MCF 10A (cell line): ENCODE results near the gene GRIP1. TPM values are rescaled to one million over a fixed set of nuclear protein-coding genes. Genes with fewer than 3 reads are reported as not detected.

Experiments used
- BruUV-seq: library from RNA; stranded (reverse); fragments of 400-500 nt; replicated peaks from 2 replicates; lab custom pipeline; 2021; lab: Mats Ljungman, UMichigan
- CTCF ChIA-PET: fragments of 300-600 bp; sonication (Branson Sonifier 250); formaldehyde crosslinking; extraction: SDS; loops from one replicate; lab custom pipeline; 2021; ENCODE audit warnings: antibody characterized with exemption, inconsistent platforms; lab: Yijun Ruan, JAX
- POLR2A ChIA-PET: fragments of 300-600, 350-650 bp; sonication (Branson Sonifier 250); formaldehyde crosslinking; extraction: SDS; loops from one replicate; lab custom pipeline; 2020; ENCODE audit warnings: antibody characterized with exemption, inconsistent platforms; lab: Yijun Ruan, JAX
- DNase-seq: peaks from one replicate; pipeline ENCODE4 v3.0.0-alpha.2; 2018; ENCODE audit not compliant: unreplicated experiment
- H3K27ac Mint-ChIP-seq: one replicate; pipeline ENCODE4 v1.8.0; 2022; ENCODE audit warnings: mild to moderate bottlenecking, low read depth, mixed read lengths; ENCODE audit not compliant: unreplicated experiment
- H3K27me3 Mint-ChIP-seq: one replicate; pipeline ENCODE4 v1.8.0; 2022; ENCODE audit warnings: mixed read lengths; ENCODE audit not compliant: insufficient read depth, unreplicated experiment
- H3K36me3 Mint-ChIP-seq: one replicate; pipeline ENCODE4 v1.8.0; 2022; ENCODE audit warnings: mild to moderate bottlenecking, moderate library complexity, mixed read lengths; ENCODE audit not compliant: insufficient read depth, unreplicated experiment
- H3K4me1 Mint-ChIP-seq: one replicate; pipeline ENCODE4 v1.8.0; 2022; ENCODE audit warnings: mixed read lengths; ENCODE audit not compliant: insufficient read depth, unreplicated experiment
- H3K4me3 Mint-ChIP-seq: one replicate; pipeline ENCODE4 v1.8.0; 2022; ENCODE audit warnings: mild to moderate bottlenecking, moderate library complexity, mixed read lengths; ENCODE audit not compliant: unreplicated experiment
- H3K9me3 Mint-ChIP-seq: one replicate; pipeline ENCODE4 v1.8.0; 2022; ENCODE audit warnings: mixed read lengths; ENCODE audit not compliant: unreplicated experiment
- CTCF ChIP-seq: fragments of 200-600 bp; IDR thresholded peaks from one replicate; pipeline ENCODE4 v1.8.0; 2022; ENCODE audit warnings: antibody characterized with exemption, mild to moderate bottlenecking; ENCODE audit not compliant: unreplicated experiment
- intact Hi-C: fragments of 100-400 bp; cut with micrococcal nuclease; formaldehyde crosslinking; loops from 2 replicates; pipeline ENCODE4 v1.14.1; 2022
- total RNA-seq: library from RNA; stranded (reverse); gene quantifications from 2 replicates; pipeline ENCODE4 v1.2.3, GENCODE V29; 2022

Gene GRIP1
- total RNA-seq, 1 experiment from 2014 or later = 8.2 TPM

GRCh38 chr12:66319266-66319954 lies 359.5 kb downstream of the GRIP1 start:
- no peak for DNase-seq
- Mint-ChIP-seq H3K4me1 (peaks cover 5% of the 10 kb centered on the region), H3K9me3 (no peaks in the 10 kb centered on the region), H3K36me3 (peaks cover 7% of the 10 kb centered on the region), H3K27ac (no peak overlapping the region), H3K4me3 (no peak overlapping the region), H3K27me3 (no peaks in the 10 kb centered on the region)
- no peak for TF ChIP-seq CTCF
- no TSS peak for BruUV-seq
- POLR2A ChIA-PET = interaction anchor here (0.9 kb wide), 1 partner anchor 11 kb away, joined by 3 read pairs; no protein-coding TSS in a partner anchor
- intact Hi-C loops = no loop called here
- CTCF ChIA-PET = no interaction called here

- ChIA-PET CTCF (interaction anchor here (1.1 kb wide), 1 partner anchor 45 kb away, joined by 3 read pairs; no protein-coding TSS in a partner anchor), POLR2A (interaction anchor here (1.5 kb wide), 1 partner anchor 11 kb away, joined by 6 read pairs; no protein-coding TSS in a partner anchor)
- Mint-ChIP-seq H3K4me3 (no peak overlapping the region), H3K4me1 (no peaks in the 10 kb centered on the region), H3K27ac (no peak overlapping the region), H3K36me3 (no peaks in the 10 kb centered on the region), H3K9me3 (no peaks in the 10 kb centered on the region), H3K27me3 (no peaks in the 10 kb centered on the region)
- no TSS peak for BruUV-seq
- no peak for TF ChIP-seq CTCF
- no peak for DNase-seq
- intact Hi-C loops = no loop called here
These were observed 364.6 kb downstream of the GRIP1 start for GRCh38 chr12:66314278-66314677.

GRCh38 chr12:66312189-66312588 lies 366.7 kb downstream of the GRIP1 start:
- H3K4me3 Mint-ChIP-seq = no peak overlapping the region
- POLR2A ChIA-PET = interaction anchor here (1.1 to 1.9 kb wide), 3 partner anchors 10 to 18 kb away, joined by 3 to 7 read pairs (median 4); partner anchors contain the start of gene HELB
- peaks cover 6% of the 10 kb centered on the region for H3K36me3 Mint-ChIP-seq
- CTCF ChIA-PET = no interaction called here
- BruUV-seq = no TSS peak
- no peaks in the 10 kb centered on the region for H3K27me3 Mint-ChIP-seq
- H3K4me1 Mint-ChIP-seq = no peaks in the 10 kb centered on the region
- intact Hi-C loops = no loop called here
- TF ChIP-seq CTCF = no peak
- no peak overlapping the region for H3K27ac Mint-ChIP-seq
- DNase-seq = no peak
- H3K9me3 Mint-ChIP-seq = no peaks in the 10 kb centered on the region

DNA sequence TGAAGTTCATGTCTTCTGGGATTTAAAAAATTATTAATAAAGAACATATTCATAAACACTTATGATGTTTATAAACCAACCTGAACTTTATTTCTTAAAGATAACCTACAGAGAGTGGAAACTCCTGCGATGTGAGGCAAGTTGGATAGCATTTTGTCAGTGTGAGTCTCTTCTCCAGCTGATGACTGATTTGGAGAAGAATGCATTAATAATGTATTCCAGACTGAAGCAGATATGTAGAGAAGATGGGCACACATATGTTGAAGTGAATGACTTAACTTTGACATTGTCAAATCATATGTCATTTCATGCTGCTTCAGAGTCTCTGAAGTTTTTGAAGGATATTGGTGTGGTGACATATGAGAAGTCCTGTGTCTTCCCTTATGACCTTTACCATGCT lies 369.3 kb downstream of the GRIP1 start:
- Mint-ChIP-seq H3K4me3 (no peak overlapping the region), H3K27ac (no peak overlapping the region), H3K4me1 (no peaks in the 10 kb centered on the region), H3K9me3 (no peaks in the 10 kb centered on the region), H3K36me3 (peaks cover 6% of the 10 kb centered on the region), H3K27me3 (no peaks in the 10 kb centered on the region)
- TF ChIP-seq CTCF = no peak
- no peak for DNase-seq
- ChIA-PET CTCF (no interaction called here), POLR2A (no interaction called here)
- intact Hi-C loops = no loop called here
- no TSS peak for BruUV-seq
